Measurements from ENCODE around the gene SUB1. TPM values are rescaled to one million over a fixed set of nuclear protein-coding genes. Genes with fewer than 3 reads are reported as not detected.

The SUB1 gene
- total RNA-seq, 1 donor = 36.6 TPM

- no peak for DNase-seq (ENCODE audit: low read depth in 2 of 3, low spot score in 2 of 3)
Observed at GRCh38 chr5:32638309-32638708, 53.0 kb downstream of the SUB1 start.

DNA sequence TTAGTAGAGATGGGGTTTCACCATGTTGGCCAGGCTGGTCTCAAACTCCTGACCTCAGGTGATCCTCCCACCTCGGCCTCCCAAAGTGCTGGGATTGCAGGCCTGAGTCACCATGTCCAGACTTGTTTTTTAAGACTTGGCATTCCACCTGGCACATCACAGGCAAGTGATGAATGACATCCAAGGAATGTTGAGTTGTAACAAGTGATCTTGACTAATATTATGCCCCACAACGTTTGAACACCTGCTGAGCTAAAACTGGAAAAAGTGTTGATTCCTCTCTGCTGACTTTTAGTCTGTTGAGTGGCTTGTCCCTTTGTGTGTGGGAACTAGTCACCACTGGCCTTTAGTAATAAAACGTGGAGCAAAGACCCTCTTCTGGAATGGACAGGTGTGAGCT is 54.6 kb downstream of the SUB1 start:
- DNase-seq (ENCODE audit: low read depth in 2 of 3, low spot score in 2 of 3) = no peak

GRCh38 chr5:32642276-32643002 is 57.1 kb downstream of the SUB1 start:
- DNase-seq (ENCODE audit: low read depth in 2 of 3, low spot score in 2 of 3) = no peak

- DNase-seq (ENCODE audit: low read depth in 2 of 3, low spot score in 2 of 3) = no peak
Observed at GRCh38 chr5:32645246-32645645, 59.9 kb downstream of the SUB1 start.

GRCh38 chr5:32646061-32646969 is 61.0 kb downstream of the SUB1 start:
- DNase-seq (ENCODE audit: low read depth in 2 of 3, low spot score in 2 of 3) = no peak

- no peak for DNase-seq (ENCODE audit: low read depth in 2 of 3, low spot score in 2 of 3)
Observed at GRCh38 chr5:32651088-32651487, 65.7 kb downstream of the SUB1 start.

DNA sequence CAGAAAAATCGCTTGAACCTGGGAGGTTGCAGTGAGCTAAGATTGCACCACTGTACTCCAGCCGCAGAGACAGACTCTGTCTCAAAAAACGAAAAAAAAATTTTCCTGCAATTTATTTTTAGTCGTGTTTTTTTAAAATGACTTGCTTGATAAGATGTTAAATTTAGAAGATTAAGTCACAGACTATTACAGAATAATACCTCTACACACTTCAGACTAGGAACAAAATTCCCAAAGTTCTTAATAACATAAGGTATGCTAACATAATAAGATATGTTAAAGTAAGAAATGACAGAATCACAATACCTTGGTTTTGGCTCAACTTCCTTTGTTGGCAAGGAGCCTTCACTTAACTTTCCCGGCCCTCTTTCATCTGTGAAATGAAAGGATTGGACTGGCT is 66.3 kb downstream of the SUB1 start:
- no peak for DNase-seq (ENCODE audit: low read depth in 2 of 3, low spot score in 2 of 3)

Other genes starting within 250 kb of the SUB1 start
- 138 TPM for gene ZFR, start 140.8 kb upstream of the SUB1 start, total RNA-seq
- 360 TPM for gene NPR3, start 125.8 kb downstream of the SUB1 start, total RNA-seq

Measured in hematopoietic multipotent progenitor cell (in vitro differentiated cells).